Peyer's patch (tissue), 4 donors: Measurements from ENCODE around the gene CHD1L. TPM values are rescaled to one million over a fixed set of nuclear protein-coding genes. Genes with fewer than 3 reads are reported as not detected.

Experiments used
- DNase-seq, 3 donors: peaks; one replicate each; pipeline ENCODE4 v3.0.0-alpha.2; 2017 to 2019
- H3K27ac ChIP-seq, 4 donors: fragments of 200-600 bp; sonication (generic); one replicate each; pipeline ENCODE4 v1.5.1; 2016 to 2019
- H3K27me3 ChIP-seq, 2 donors: fragments of 200-600 bp; sonication (generic); one replicate each; pipeline ENCODE4 v1.5.1; 2019
- H3K36me3 ChIP-seq, 3 donors: fragments of 200-600 bp; sonication (generic); one replicate each; pipeline ENCODE4 v1.5.1; 2016 to 2019
- H3K4me1 ChIP-seq, 4 donors: fragments of 200-600 bp; sonication (generic); one replicate each; pipeline ENCODE4 v1.5.1; 2016 to 2019
- H3K4me3 ChIP-seq, 4 donors: fragments of 200-600 bp; sonication (generic); 1 replicate in 3 of 4; 2 replicates in 1 of 4; pipeline ENCODE4 v1.5.1; 2016 to 2019; ENCODE audit warnings: mild to moderate bottlenecking in 1 of 4
- H3K9me3 ChIP-seq, 4 donors: fragments of 200-600 bp; sonication (generic); one replicate each; pipeline ENCODE4 v1.5.1; 2016 to 2019; ENCODE audit warnings: mild to moderate bottlenecking in 1 of 4
- CTCF ChIP-seq, 6 experiments: fragments of 450-650 bp in 4 of 6; fragments of 200-600 bp in 2 of 6; sonication (generic) in 1 of 6; IDR thresholded peaks; one replicate each; pipeline ENCODE4 v1.5.1; 2017 to 2019; ENCODE audit warnings: antibody characterized with exemption in 6 of 6, mild to moderate bottlenecking in 3 of 6, moderate library complexity in 1 of 6
- POLR2A ChIP-seq, 2 donors: fragments of 450-650 bp; IDR thresholded peaks; one replicate each; pipeline ENCODE4 v1.5.1; 2017; ENCODE audit warnings: antibody characterized with exemption in 2 of 2, mild to moderate bottlenecking in 2 of 2, moderate library complexity in 2 of 2
- total RNA-seq, 4 donors: library from RNA; depleted of rRNA; stranded (reverse); fragments of >200 nt; gene quantifications; one replicate each; pipeline ENCODE4 v1.1.0, GENCODE V29; 2016

Gene CHD1L
- total RNA-seq, 4 donors from 2014 or later, result 25.8 to 71.0 (median 38.3) TPM

- TF ChIP-seq POLR2A (IDR thresholded peaks at IDR 0.05) (no peak), CTCF (IDR thresholded peaks at IDR 0.05) (no peak)
- Histone ChIP-seq H3K4me1 (peaks cover 0 to 37% (median 0%) of the 10 kb centered on the region in 4 donors), H3K36me3 (peaks cover 0 to 13% (median 0%) of the 10 kb centered on the region in 3 donors), H3K9me3 (no peaks in the 10 kb centered on the region), H3K27me3 (no peaks in the 10 kb centered on the region), H3K4me3 (no peak overlapping the region), H3K27ac (no peak overlapping the region)
- DNase-seq, result no peak
Measured at GRCh38 chr1:147213271-147213670, 29.2 kb upstream of the CHD1L start.

GRCh38 chr1:147214325-147214724 lies 28.2 kb upstream of the CHD1L start:
- Histone ChIP-seq H3K27me3 (no peaks in the 10 kb centered on the region), H3K27ac (no peak overlapping the region), H3K4me1 (peaks cover 0 to 37% (median 0%) of the 10 kb centered on the region in 4 donors), H3K36me3 (peaks cover 0 to 13% (median 0%) of the 10 kb centered on the region in 3 donors), H3K9me3 (no peaks in the 10 kb centered on the region), H3K4me3 (no peak overlapping the region)
- TF ChIP-seq POLR2A (IDR thresholded peaks at IDR 0.05), result no peak
- TF ChIP-seq CTCF (IDR thresholded peaks at IDR 0.05), result no peak
- no peak for DNase-seq

GRCh38 chr1:147214842-147215539 lies 27.5 kb upstream of the CHD1L start:
- Histone ChIP-seq H3K4me1 (peaks cover 0 to 37% (median 0%) of the 10 kb centered on the region in 4 donors), H3K36me3 (peaks cover 0 to 13% (median 0%) of the 10 kb centered on the region in 3 donors), H3K4me3 (no peak overlapping the region), H3K27ac (peak overlapping the region in 1 of 4 donors; percentile 0), H3K9me3 (no peaks in the 10 kb centered on the region), H3K27me3 (no peaks in the 10 kb centered on the region)
- no peak for DNase-seq
- TF ChIP-seq CTCF (IDR thresholded peaks at IDR 0.05) (no peak), POLR2A (IDR thresholded peaks at IDR 0.05) (no peak)

GRCh38 chr1:147215540-147215916 lies 27.0 kb upstream of the CHD1L start:
- Histone ChIP-seq H3K4me3 (no peak overlapping the region), H3K27me3 (no peaks in the 10 kb centered on the region), H3K27ac (peak overlapping the region in 1 of 4 donors; percentile 0), H3K9me3 (no peaks in the 10 kb centered on the region), H3K4me1 (peaks cover 0 to 35% (median 0%) of the 10 kb centered on the region in 4 donors), H3K36me3 (peaks cover 0 to 13% (median 0%) of the 10 kb centered on the region in 3 donors)
- TF ChIP-seq POLR2A (IDR thresholded peaks at IDR 0.05) (no peak), CTCF (IDR thresholded peaks at IDR 0.05) (no peak)
- DNase-seq, result no peak

- TF ChIP-seq POLR2A (IDR thresholded peaks at IDR 0.05) (no peak), CTCF (IDR thresholded peaks at IDR 0.05) (no peak)
- DNase-seq, result no peak
- Histone ChIP-seq H3K4me1 (peaks cover 0 to 29% (median 0%) of the 10 kb centered on the region in 4 donors), H3K27ac (no peak overlapping the region), H3K36me3 (peaks cover 0 to 13% (median 0%) of the 10 kb centered on the region in 3 donors), H3K27me3 (no peaks in the 10 kb centered on the region), H3K4me3 (no peak overlapping the region), H3K9me3 (no peaks in the 10 kb centered on the region)
Measured at GRCh38 chr1:147216124-147216523, 26.4 kb upstream of the CHD1L start.
